Transverse colon (tissue), 4 donors: ENCODE data around the gene TPK1. TPM values are rescaled to one million over a fixed set of nuclear protein-coding genes. Genes with fewer than 3 reads are reported as not detected.

ENCODE experiments used
- DNase-seq: peaks from one replicate; pipeline ENCODE4 v3.0.0-alpha.2; 2019
- H3K27ac ChIP-seq, 4 donors: fragments of 200-600 bp; sonication (generic); 2 replicates each; pipeline ENCODE4 v1.5.1; 2016 to 2018; ENCODE audit warnings: inconsistent platforms in 4 of 4
- H3K27me3 ChIP-seq: fragments of 200-600 bp; sonication (generic); 2 replicates; pipeline ENCODE4 v1.5.1; 2017; ENCODE audit warnings: inconsistent platforms
- H3K36me3 ChIP-seq, 4 donors: fragments of 200-600 bp; sonication (generic); 2 replicates each; pipeline ENCODE4 v1.5.1; 2017 to 2019; ENCODE audit warnings: inconsistent platforms in 4 of 4
- H3K4me1 ChIP-seq, 4 donors: fragments of 200-600 bp; sonication (generic); 2 replicates each; pipeline ENCODE4 v1.5.1; 2017 to 2020; ENCODE audit warnings: inconsistent platforms in 4 of 4
- H3K4me3 ChIP-seq, 4 donors: fragments of 200-600 bp; sonication (generic); 1 replicate in 1 of 4; 2 replicates in 3 of 4; pipeline versions ENCODE4 v1.5.1 to v1.6.1; 2017 to 2019; ENCODE audit warnings: inconsistent platforms in 4 of 4
- H3K9me3 ChIP-seq, 2 donors: fragments of 200-600 bp; sonication (generic); 2 replicates each; pipeline ENCODE4 v1.5.1; 2017 to 2019; ENCODE audit warnings: inconsistent platforms in 2 of 2
- CTCF ChIP-seq, 5 experiments: fragments of 200-600 bp in 3 of 5; fragments of 450-650 bp in 2 of 5; sonication (generic) in 3 of 5; IDR thresholded peaks; 1 replicate in 2 of 5; 2 replicates in 3 of 5; pipeline ENCODE4 v1.5.1; 2016 to 2017; ENCODE audit warnings: antibody characterized with exemption in 5 of 5, inconsistent platforms in 3 of 5, mild to moderate bottlenecking in 2 of 5, moderate library complexity in 1 of 5
- EP300 ChIP-seq: sonication (generic); formaldehyde crosslinking; IDR thresholded peaks from one replicate; pipeline ENCODE4 v1.6.1; 2017; ENCODE audit warnings: antibody characterized with exemption, low read depth
- POLR2A ChIP-seq: fragments of 450-650 bp; IDR thresholded peaks from one replicate; pipeline ENCODE4 v1.6.1; 2016; ENCODE audit warnings: antibody characterized with exemption, mild to moderate bottlenecking, moderate library complexity
- POLR2AphosphoS5 ChIP-seq, 3 donors: sonication (generic); formaldehyde crosslinking; IDR thresholded peaks; one replicate each; pipeline ENCODE4 v1.6.1; 2016; ENCODE audit warnings: antibody characterized with exemption in 3 of 3
- WGBS, 2 donors: methylation state at CpG; one replicate each; pipeline ENCODE4 v1.1.5; 2018; ENCODE audit warnings: low coverage in 1 of 2; 5-methylcytosine and 5-hydroxymethylcytosine counted together
- in situ Hi-C, 4 donors: fragments of 200-750 bp; cut with MboI; loops; one replicate each; pipeline versions ENCODE4 v1.15.0 to v1.15.1; 2017; ENCODE audit warnings: low sequenced_read_pairs in 3 of 4, low pct_ligation_motif_present in 1 of 4, low pct_unique_long_range_greater_than_20kb in 1 of 4
- intact Hi-C: fragments of 100-400 bp; cut with DNase I; formaldehyde crosslinking; loops from one replicate; pipeline ENCODE4 v1.15.1; 2023; ENCODE audit warnings: low total_unique reads
- total RNA-seq, 4 donors: library from RNA; depleted of rRNA; stranded (reverse); fragments of >200 nt; gene quantifications; one replicate each; pipeline ENCODE4 v1.1.0, GENCODE V29; 2016

Gene TPK1
- total RNA-seq, 4 donors from 2014 or later, result 1.4 to 17.3 (median 14.6) TPM

- in situ Hi-C loops, result no loop called here
- Histone ChIP-seq H3K9me3 (no peaks in the 10 kb centered on the region), H3K4me3 (no peak overlapping the region), H3K27me3 (no peaks in the 10 kb centered on the region), H3K36me3 (no peaks in the 10 kb centered on the region), H3K27ac (no peak overlapping the region), H3K4me1 (no peaks in the 10 kb centered on the region)
- no peak for DNase-seq
- intact Hi-C loops, result no loop called here
- no peak for TF ChIP-seq POLR2AphosphoS5 (IDR thresholded peaks at IDR 0.05)
- TF ChIP-seq EP300, result no peak
- TF ChIP-seq POLR2A, result no peak
- TF ChIP-seq CTCF (IDR thresholded peaks at IDR 0.05), result no peak
- WGBS, 2 donors, result 64 to 70% methylated on average over 2 to 3 of the region's 3 CpGs
Observed at GRCh38 chr7:144529269-144529926, 306.5 kb downstream of the TPK1 start.

- no peak for TF ChIP-seq EP300
- TF ChIP-seq POLR2A, result no peak
- TF ChIP-seq POLR2AphosphoS5 (IDR thresholded peaks at IDR 0.05), result no peak
- TF ChIP-seq CTCF (IDR thresholded peaks at IDR 0.05), result no peak
- DNase-seq, result no peak
- Histone ChIP-seq H3K9me3 (no peaks in the 10 kb centered on the region), H3K4me1 (no peaks in the 10 kb centered on the region), H3K36me3 (no peaks in the 10 kb centered on the region), H3K27me3 (no peaks in the 10 kb centered on the region), H3K27ac (no peak overlapping the region), H3K4me3 (no peak overlapping the region)
- WGBS, 2 donors, result 87 to 94% methylated on average over 4 of the region's 4 CpGs
- intact Hi-C loops (no loop called here), in situ Hi-C loops (no loop called here)
Observed at GRCh38 chr7:144528536-144529045, 307.3 kb downstream of the TPK1 start.

- no peak overlapping the region for H3K4me3 ChIP-seq
- H3K27ac ChIP-seq, result no peak overlapping the region
- WGBS, 2 donors, result 73 to 86% methylated on average over 9 to 13 of the region's 13 CpGs
- no peaks in the 10 kb centered on the region for H3K36me3 ChIP-seq
- no peak for DNase-seq
- in situ Hi-C loops, result no loop called here
- H3K9me3 ChIP-seq, result no peaks in the 10 kb centered on the region
- no peaks in the 10 kb centered on the region for H3K27me3 ChIP-seq
- intact Hi-C loops, result no loop called here
- TF ChIP-seq CTCF (IDR thresholded peaks at IDR 0.05) (no peak), POLR2AphosphoS5 (IDR thresholded peaks at IDR 0.05) (no peak)
- no peaks in the 10 kb centered on the region for H3K4me1 ChIP-seq
Observed at GRCh38 chr7:144527051-144527471, 308.8 kb downstream of the TPK1 start.

GRCh38 chr7:144525956-144526355 lies 309.9 kb downstream of the TPK1 start:
- in situ Hi-C loops, result no loop called here

More at GRCh38 chr7:144525956-144526355, 309.9 kb downstream of the TPK1 start:
- no peaks in the 10 kb centered on the region for H3K9me3 ChIP-seq
- no peaks in the 10 kb centered on the region for H3K4me1 ChIP-seq
- 44 to 58% methylated on average over 1 of the region's 1 CpG for WGBS, 2 donors
- TF ChIP-seq EP300, result no peak
- no peak for TF ChIP-seq POLR2A
- TF ChIP-seq POLR2AphosphoS5 (IDR thresholded peaks at IDR 0.05), result no peak
- no peak for TF ChIP-seq CTCF (IDR thresholded peaks at IDR 0.05)
- no peak overlapping the region for H3K4me3 ChIP-seq
- H3K27ac ChIP-seq, result no peak overlapping the region
- H3K27me3 ChIP-seq, result no peaks in the 10 kb centered on the region
- no peaks in the 10 kb centered on the region for H3K36me3 ChIP-seq
- intact Hi-C loops, result no loop called here
- DNase-seq, result no peak
